Suppressor macrophage treated with lipopolysaccharide for 1 hour (primary cell): Measurements from ENCODE around the gene OR10V1.
"Not testable (repeated sequence)": the region's sequence is repeated elsewhere in the genome, so short reads cannot be mapped to it uniquely, and the experiment has no call there.

Experiments used
- DNase-seq, 3 donors: peaks; one replicate each; pipeline ENCODE4 v3.0.0-alpha.2; 2020 to 2022

OR10V1 gene

DNA sequence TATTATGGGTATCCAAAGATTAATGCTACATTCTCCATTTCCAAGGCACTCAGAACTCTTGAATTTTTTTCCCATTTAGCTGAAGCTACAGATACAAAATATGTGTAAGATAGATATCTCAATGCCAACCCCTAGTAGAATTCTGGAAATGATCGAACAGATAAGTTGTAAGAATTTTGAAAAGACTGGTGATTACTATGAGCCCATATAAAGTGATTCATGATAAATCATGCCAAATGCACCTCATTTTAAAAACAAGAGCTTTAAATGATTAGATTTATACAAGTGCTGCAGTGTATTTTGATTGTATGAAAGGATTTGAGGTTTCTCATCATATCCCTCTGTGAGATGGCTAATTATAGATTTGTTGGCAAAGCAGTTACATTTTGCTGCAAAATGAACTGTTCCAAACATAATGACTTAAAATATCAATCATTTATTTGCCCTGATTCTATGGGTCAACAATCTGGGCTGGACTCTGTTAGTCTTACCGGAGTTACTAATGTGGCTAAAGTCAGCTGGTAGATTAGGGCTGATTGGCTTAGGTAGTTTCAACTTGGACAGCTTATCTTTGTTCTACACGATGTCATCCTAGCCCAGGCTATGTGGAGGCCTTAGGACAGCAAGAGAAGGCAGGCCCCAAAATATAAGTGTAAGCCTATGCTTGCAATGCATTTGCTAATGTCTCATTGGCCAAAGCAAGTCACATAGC lies 3.4 kb downstream of the OR10V1 start:
- DNase-seq, result no peak

GRCh38 chr11:59708537-59708936 lies 5.1 kb downstream of the OR10V1 start:
- DNase-seq, result no peak

DNA sequence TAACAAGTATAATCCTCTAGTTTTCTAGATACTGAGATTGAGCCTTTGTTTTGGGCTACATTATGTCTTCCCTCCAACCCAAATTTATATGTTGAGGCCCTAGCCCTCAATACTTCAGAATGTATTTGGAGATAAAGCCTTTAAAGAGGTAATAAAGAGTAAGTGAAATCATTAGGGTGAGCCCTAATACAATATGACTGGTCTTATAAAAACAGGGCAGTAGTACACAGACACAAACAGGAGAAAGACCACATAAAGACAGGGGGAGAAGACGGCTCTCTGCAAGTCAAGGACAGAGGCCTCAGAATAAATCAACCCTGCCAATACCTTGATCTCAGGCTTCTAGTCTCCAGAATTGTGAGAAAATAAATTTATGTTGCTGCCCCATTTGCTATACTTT lies 6.3 kb downstream of the OR10V1 start:
- no peak for DNase-seq

DNA sequence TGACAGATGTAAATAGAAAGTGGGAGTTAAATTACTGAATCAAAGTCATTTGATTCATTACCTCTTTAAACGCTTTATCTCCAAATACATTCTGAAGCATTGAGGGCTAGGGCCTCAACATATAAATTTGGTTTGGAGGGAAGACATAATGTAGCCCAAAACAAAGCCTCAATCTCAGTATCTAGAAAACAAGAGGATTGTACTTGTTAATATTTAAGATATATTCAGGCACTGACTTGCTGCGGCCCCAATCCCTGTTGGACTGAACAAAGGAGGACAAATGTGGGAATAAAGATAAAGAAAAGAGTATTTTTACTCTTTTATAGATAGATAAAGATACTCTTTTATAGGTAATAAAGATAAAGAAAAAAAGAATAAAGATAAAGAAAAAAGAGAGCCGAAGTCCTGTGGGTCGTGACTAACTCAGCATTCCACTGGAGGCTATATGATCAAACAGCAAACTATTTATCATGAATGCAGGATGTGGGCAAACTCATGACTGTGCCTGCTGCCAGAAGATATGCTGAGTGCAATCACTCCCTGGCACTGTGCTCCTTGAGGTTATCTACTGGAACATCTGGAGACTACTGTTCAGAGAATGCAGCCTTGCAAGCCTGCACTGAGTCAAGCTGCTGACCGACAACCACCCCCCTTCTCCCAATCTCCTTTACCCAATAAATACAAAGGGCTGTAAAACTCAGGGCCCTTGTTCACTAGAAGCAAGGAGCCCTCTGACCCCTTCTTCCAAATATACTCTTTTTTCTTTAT lies 6.9 kb downstream of the OR10V1 start:
- no peak for DNase-seq

DNA sequence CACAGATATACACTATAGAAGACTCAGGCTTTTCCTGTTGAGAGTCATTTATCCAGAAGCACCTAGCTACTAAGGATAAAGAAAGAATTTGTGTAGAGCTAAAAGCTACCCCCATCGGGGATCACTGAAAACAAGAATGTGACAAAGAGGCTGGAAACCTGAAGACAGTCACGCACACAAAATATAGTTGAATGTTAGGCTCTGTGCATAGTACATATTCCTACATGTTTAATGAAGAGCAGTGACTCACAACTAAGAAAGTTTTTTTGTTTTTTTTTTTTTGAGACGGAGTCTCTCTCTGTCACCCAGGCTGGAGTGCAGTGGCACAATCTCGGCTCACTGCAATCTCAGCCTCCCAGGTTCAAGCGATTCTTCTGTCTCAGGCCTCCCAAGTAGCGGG lies 8.4 kb downstream of the OR10V1 start:
- no peak for DNase-seq

GRCh38 chr11:59703515-59703914 lies 10.1 kb downstream of the OR10V1 start:
- not testable (repeated sequence) for DNase-seq

- DNase-seq, result not testable (repeated sequence)
Observed at GRCh38 chr11:59700157-59700556, 13.5 kb downstream of the OR10V1 start.

DNA sequence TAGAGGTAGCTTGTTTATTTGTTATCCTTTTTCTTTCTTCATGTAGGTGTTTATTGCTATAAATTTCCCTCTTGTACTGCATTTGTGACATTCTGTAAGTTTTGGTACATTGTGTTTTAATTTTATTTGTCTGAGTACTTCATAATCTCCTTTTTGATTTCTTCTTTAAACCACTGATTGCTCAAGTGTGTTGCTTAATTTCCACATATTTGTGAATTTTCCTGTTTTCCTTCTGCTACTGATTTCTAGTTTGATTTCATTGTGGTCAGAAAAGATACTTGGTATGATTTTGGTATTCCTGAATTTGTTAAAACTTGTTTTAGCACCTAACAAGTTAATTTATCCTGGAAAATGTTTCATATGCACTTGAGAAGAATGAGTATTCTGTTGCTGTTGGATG lies 15.1 kb downstream of the OR10V1 start:
- DNase-seq, result no peak

- DNase-seq, result no peak
Observed at GRCh38 chr11:59692915-59693314, 20.7 kb downstream of the OR10V1 start.

DNA sequence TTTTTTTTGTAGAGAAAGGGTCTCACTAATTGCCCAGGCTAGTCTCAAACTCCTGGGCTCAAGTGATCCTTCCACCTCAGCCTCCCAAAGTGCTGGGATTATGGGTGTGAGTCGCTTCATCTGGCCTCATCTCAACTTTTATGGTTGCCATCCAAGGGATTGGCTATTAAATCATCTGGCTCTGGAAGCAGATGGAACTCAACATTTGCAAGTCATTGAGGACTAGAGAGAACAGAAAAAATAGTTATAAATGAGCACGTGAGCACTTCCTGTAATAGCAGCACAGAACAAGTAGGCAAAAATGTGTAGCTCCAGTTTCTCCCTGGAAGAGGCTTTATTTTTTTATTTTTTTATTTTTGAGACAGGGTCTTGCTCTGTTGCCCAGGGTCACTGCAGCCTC lies 22.5 kb downstream of the OR10V1 start:
- DNase-seq, result no peak

- no peak for DNase-seq
Observed at GRCh38 chr11:59689015-59689414, 24.6 kb downstream of the OR10V1 start.

GRCh38 chr11:59681260-59681725 lies 32.4 kb downstream of the OR10V1 start:
- DNase-seq, result not testable (repeated sequence)

DNA sequence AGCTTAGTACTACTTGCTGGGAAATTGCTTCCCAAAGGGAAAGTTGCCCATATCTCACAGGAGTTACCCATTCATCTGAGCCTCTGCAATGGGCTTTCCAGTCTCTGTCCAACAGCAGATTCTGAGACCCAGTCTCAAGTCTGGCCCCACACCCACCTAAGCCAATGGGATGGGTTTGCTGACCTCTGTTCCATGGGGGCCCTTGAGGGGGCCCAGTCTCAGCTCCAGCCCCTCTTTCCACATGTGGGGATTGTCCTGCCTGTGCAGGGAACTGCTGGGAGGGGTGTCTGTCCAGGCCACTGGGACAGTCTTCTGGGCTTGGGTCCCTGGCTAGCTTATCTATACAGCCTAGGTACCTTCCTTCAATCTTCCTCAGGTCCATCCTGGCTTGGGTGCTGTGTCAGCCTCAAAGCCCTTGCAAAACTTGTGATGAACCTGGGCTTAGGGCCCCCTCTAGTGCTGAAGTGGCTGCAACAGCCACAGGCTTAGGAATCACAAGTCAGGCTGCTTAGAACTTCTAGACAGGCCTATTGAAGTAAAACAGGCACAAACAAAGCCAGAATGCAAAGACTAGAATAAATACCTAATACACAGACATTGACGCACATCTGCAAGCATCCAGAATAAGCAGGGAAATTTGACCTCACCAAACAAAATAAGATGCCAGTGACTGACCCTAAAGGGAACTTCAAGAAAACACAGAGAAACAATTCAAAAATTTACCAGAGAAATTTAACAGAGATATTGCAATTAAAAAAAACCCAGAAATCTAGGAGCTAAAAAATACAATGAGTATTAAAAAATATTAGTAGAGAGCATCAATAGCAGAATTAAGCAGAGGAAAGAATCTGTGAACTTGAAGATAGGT lies 33.1 kb downstream of the OR10V1 start:
- peak; percentile 73 to 80 (median 78) for DNase-seq

DNA sequence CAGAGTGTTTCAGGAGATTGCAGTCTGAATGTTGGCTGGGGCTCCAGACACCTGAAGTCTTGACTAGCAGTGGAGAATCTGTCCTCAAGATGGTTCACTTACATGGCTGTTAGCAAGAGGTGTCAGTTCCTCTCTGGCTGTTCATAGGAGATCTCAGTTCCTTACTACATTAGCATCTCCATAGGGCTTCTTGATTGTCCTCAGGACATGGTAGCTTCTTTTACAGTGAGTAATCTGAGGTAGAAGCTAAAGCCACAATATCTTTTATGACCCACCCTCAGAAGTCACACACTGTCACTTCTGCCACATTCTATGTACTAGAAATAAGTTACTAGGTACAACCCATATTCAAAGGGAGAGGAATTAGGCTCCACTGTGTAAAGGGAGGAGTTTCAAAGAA lies 34.3 kb downstream of the OR10V1 start:
- no peak for DNase-seq

GRCh38 chr11:59678813-59679165 lies 34.9 kb downstream of the OR10V1 start:
- no peak for DNase-seq

DNA sequence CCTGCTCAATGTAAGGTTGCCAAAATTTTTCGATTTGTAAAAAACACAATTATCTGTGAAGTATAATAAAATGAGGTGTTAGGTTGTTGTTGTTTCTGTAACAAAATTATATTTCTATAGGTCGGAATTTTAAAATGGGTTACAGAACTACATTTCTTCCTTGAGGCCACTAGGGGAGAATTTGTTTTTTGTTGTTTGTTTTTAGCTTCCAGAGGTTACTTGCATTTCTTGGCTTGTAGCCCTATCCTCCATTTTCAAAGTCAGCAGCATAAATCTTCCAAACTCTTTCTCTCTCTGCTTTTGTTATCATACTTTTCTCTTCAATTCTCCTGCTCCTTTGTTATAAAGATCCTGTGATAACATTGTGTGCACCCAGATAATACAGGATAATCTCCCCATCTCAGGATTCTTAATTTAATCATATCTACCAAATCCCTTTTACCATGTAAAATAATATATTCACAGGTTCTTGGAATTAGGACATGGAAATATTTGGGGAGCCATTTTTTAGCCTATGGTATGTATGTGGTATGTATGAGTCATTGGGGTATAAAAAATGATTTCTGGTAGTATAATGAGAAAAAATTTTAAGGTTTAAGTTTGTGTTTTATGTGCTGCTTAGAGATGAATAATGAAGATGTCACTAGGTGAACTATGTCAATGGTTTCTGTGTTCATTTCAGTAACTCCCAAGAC lies 35.4 kb downstream of the OR10V1 start:
- DNase-seq, result no peak

DNA sequence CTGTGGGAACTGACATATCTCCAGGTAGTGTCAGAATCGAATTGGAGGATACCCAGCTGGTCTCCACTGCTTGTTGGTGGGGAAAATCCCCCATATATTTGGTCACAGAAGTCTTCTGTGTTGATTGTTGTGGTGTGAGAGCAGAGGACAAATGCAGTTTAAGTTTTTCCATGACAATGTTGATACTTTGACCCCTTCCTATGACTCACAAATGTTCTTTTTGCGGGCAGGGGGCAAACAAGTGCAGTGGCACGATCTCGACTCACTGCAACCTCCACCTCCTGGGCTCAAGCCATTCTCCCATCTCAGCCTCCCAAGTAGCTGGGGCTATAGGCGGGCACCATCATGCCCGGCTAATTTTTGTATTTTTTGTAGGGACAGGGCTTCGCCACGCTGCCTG lies 37.4 kb downstream of the OR10V1 start:
- DNase-seq, result no peak

DNA sequence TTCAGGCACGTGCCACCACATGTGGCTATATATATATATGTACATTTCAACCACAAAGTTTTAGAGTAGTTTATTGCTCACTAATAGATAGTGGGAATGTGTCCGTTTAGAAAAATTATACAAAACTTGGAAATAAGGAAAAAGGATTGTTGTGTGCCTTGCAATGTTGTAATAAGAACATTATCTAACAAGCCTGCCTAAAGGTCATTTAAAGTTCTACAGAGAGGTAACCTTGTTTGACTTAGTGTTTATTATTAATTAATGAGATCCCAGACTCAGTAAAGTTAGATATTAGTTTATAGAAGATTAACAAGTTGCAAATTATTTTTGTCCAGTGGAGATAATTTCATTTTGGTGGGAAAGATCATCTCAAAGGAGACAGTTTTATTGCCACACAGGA lies 39.4 kb downstream of the OR10V1 start:
- DNase-seq, result no peak

- DNase-seq, result no peak
Observed at GRCh38 chr11:59673291-59673690, 40.4 kb downstream of the OR10V1 start.

GRCh38 chr11:59671471-59671870 lies 42.2 kb downstream of the OR10V1 start:
- peak; percentile 56 to 61 (median 58) for DNase-seq

GRCh38 chr11:59669611-59670009 lies 44.0 kb downstream of the OR10V1 start:
- DNase-seq, result peak in 2 of 3 donors; percentile 51 to 53

DNA sequence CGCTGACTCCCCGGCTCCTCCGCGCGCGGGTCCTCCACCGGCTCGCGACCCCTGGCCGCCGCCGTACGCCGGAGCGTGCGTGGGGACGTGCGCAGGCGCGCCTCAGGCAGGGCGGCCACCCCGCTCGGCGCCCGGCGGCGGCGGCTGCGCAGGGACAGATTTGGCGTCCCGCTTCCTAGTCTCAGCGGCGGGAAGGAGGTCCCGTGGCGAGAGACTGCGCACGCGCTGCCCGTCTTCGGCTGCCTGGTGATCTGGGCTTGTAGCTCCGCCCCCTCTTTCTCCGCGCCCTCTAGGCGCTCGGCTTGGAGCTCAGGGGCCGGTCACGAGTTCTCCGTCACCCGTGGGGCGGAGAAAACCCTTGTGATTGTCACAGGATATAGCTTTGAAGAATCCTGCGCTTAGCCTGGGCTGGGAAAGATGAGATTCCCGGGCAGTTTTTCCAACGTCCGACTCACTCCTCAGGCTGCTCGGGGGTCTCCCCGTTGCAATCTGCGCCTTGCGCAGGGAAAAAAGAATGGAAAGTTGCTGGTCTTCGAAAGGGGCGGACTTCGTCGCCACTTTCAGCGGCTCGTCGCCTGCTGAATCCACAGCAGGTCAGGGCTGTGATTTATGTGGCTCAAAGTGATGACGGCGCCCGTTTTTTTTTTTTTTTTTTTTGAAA lies 44.6 kb downstream of the OR10V1 start, which contains the start of gene PATL1:
Gene PATL1 (minus strand): TSS at position 88 of the 661 bp plus-strand sequence. CDS start 142 bp downstream, outside the sequence.
- peak; percentile 99 to 100 (median 100) for DNase-seq
